ENCODE data around the gene PRKAG2.

Gene PRKAG2

GRCh38 chr7:151726652-151727578 is 150.0 kb downstream of the PRKAG2 start:
- H3K27me3 ChIP-seq (ENCODE audit: control insufficient read depth, insufficient read depth, low read length): no peaks in the 10 kb centered on the region
- TF ChIP-seq, protein P1, sequence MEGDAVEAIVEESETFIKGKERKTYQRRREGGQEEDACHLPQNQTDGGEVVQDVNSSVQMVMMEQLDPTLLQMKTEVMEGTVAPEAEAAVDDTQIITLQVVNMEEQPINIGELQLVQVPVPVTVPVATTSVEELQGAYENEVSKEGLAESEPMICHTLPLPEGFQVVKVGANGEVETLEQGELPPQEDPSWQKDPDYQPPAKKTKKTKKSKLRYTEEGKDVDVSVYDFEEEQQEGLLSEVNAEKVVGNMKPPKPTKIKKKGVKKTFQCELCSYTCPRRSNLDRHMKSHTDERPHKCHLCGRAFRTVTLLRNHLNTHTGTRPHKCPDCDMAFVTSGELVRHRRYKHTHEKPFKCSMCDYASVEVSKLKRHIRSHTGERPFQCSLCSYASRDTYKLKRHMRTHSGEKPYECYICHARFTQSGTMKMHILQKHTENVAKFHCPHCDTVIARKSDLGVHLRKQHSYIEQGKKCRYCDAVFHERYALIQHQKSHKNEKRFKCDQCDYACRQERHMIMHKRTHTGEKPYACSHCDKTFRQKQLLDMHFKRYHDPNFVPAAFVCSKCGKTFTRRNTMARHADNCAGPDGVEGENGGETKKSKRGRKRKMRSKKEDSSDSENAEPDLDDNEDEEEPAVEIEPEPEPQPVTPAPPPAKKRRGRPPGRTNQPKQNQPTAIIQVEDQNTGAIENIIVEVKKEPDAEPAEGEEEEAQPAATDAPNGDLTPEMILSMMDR (IDR thresholded peaks at IDR 0.05): no peak
- no peaks in the 10 kb centered on the region for H3K36me3 ChIP-seq (ENCODE audit: control insufficient read depth, insufficient read depth, low read length)
- no peaks in the 10 kb centered on the region for H3K9me3 ChIP-seq (ENCODE audit: control insufficient read depth, low read length)
- H3K27ac ChIP-seq: no peak overlapping the region
- no peak overlapping the region for H3K4me2 ChIP-seq (ENCODE audit: low read length)
- no peak overlapping the region for H3K4me3 ChIP-seq (ENCODE audit: low read depth, low read length)
- H3K79me2 ChIP-seq: no peaks in the 10 kb centered on the region
- H3K9ac ChIP-seq: no peak overlapping the region
- no peaks in the 10 kb centered on the region for H3K4me1 ChIP-seq
- H2AFZ ChIP-seq: no peak overlapping the region

DNA sequence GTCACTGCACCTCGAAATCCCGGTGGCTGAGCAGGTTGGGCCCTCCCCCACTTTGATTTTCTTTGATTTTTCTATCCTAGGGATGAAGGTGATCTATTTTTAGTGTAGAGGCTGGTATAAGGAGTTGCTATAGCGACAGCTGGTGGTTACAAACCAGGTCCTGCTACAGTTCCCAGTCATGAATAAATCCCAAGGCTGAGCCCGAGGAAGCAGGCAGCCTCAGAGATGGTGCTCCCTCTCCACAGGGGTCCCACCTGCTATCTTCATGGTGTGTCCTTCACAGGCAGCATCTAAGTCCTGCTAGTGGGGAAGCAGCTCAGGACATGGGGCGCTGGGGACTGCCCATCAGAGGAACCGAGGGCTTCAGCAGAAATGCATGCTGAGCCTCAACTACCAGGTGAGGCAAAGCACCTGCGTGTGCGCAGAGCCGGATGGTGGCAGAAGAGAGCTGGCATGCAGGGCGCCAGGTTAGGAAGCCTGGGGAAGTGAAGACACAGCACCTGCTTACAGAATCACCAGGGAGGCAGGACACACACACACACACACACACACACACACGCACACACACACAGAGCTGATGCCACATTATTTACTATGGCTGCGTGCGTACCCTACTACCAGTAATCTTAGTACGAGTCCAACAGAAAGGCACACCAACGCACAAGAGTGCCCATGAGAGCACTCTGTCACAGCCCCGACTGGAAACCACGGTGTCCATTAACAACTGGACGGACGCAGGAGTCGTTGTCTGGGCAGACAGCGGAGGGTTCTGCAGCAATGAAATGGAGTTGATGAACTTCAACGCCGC is 150.9 kb downstream of the PRKAG2 start:
- H3K4me2 ChIP-seq (ENCODE audit: low read length): no peak overlapping the region
- H3K9ac ChIP-seq: no peak overlapping the region
- no peaks in the 10 kb centered on the region for H3K9me3 ChIP-seq (ENCODE audit: control insufficient read depth, low read length)
- H3K4me3 ChIP-seq (ENCODE audit: low read depth, low read length): no peak overlapping the region
- no peaks in the 10 kb centered on the region for H3K4me1 ChIP-seq
- no peaks in the 10 kb centered on the region for H3K36me3 ChIP-seq (ENCODE audit: control insufficient read depth, insufficient read depth, low read length)
- no peak overlapping the region for H3K27ac ChIP-seq
- H2AFZ ChIP-seq: no peak overlapping the region
- TF ChIP-seq, protein P1 (IDR thresholded peaks at IDR 0.05): peak; percentile 25
- H3K79me2 ChIP-seq: no peaks in the 10 kb centered on the region
- no peaks in the 10 kb centered on the region for H3K27me3 ChIP-seq (ENCODE audit: control insufficient read depth, insufficient read depth, low read length)

GRCh38 chr7:151724920-151725584 is 151.9 kb downstream of the PRKAG2 start:
- no peaks in the 10 kb centered on the region for H3K4me1 ChIP-seq
- no peak overlapping the region for H3K4me3 ChIP-seq (ENCODE audit: low read depth, low read length)
- H3K9ac ChIP-seq: no peak overlapping the region
- no peaks in the 10 kb centered on the region for H3K79me2 ChIP-seq
- H3K4me2 ChIP-seq (ENCODE audit: low read length): no peak overlapping the region
- TF ChIP-seq, protein P1 (IDR thresholded peaks at IDR 0.05): no peak
- H3K27me3 ChIP-seq (ENCODE audit: control insufficient read depth, insufficient read depth, low read length): no peaks in the 10 kb centered on the region
- no peaks in the 10 kb centered on the region for H3K36me3 ChIP-seq (ENCODE audit: control insufficient read depth, insufficient read depth, low read length)
- no peak overlapping the region for H2AFZ ChIP-seq
- H3K27ac ChIP-seq: no peak overlapping the region
- H3K9me3 ChIP-seq (ENCODE audit: control insufficient read depth, low read length): no peaks in the 10 kb centered on the region

DNA sequence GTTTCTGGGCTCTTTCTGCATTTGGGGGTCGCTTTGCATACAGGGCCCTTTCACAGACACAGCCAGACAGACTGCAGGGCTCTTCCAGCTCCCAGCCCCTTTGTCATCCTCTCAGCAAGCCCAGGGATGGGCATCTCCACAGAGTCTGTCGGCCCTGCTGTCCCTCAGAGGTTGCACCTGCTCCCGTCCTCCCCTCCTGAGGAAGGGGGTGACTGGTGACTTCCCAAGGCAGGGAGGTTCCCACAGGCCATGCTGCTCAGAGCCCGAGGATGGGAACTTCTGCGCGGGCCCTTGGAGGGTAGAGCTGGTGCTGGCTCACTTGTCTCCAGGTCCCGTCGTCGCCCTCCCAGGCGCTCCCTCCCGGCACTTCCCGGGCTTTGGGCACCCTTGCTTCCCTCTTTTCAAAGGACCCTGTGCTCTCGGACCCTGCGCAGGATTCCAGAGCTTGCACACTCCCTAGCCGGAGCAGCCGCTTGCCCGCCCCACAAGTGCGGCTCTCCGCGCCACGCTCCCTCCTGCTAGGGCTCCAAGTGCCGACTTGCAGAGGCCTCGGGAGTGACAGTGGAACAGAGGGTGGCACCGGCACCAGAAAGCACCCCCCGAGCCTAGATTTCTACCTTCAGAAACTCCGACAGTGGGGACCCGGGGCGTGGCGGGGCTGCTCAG is 152.5 kb downstream of the PRKAG2 start:
- H3K27me3 ChIP-seq (ENCODE audit: control insufficient read depth, insufficient read depth, low read length): no peaks in the 10 kb centered on the region

More for the DNA sequence above, 152.5 kb downstream of the PRKAG2 start:
- H3K36me3 ChIP-seq (ENCODE audit: control insufficient read depth, insufficient read depth, low read length): no peaks in the 10 kb centered on the region
- H3K4me2 ChIP-seq (ENCODE audit: low read length): no peak overlapping the region
- no peaks in the 10 kb centered on the region for H3K9me3 ChIP-seq (ENCODE audit: control insufficient read depth, low read length)
- no peak overlapping the region for H3K27ac ChIP-seq
- H3K4me1 ChIP-seq: no peaks in the 10 kb centered on the region
- TF ChIP-seq, protein P1 (IDR thresholded peaks at IDR 0.05): no peak
- no peak overlapping the region for H3K9ac ChIP-seq
- no peak overlapping the region for H3K4me3 ChIP-seq (ENCODE audit: low read depth, low read length)
- no peaks in the 10 kb centered on the region for H3K79me2 ChIP-seq
- H2AFZ ChIP-seq: no peak overlapping the region
